ENCODE results near the gene PLXNA4. TPM values are rescaled to one million over a fixed set of nuclear protein-coding genes. Genes with fewer than 3 reads are reported as not detected.

PLXNA4 gene
- polyA plus RNA-seq, 2 donors, result 0.44 to 0.55 TPM

DNA sequence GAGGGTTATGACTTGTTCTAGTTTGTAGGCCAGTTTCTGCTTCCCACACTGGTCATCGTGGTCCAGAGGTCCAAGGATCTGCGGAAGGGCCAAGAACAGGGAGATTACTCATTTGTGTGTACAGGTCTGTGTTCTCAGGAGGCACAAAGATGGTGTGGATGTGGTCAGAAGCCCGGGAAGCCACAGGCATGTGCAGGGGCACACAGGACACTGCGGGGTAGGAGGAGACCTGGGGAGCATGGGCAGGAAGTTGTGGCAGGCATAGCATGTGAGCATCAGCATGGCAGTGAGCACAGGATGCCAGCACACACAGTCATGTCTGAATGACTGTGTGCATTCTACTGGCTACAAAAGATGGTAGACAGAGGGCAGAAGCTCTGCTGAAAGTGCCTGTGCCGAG is 445.8 kb downstream of the PLXNA4 start:
- peaks cover 0 to 3% of the 10 kb centered on the region in 2 donors for H3K36me3 ChIP-seq (ENCODE audit: control insufficient read depth in 2 of 2, insufficient read depth in 2 of 2, low read length in 1 of 2)
- H3K27ac ChIP-seq (ENCODE audit: low read depth in 2 of 2, low read length in 1 of 2), result no peak overlapping the region
- 64 to 84% methylated on average over 5 of the region's 5 CpGs for WGBS, 2 donors
- H3K27me3 ChIP-seq (ENCODE audit: control insufficient read depth in 1 of 2, insufficient read depth in 2 of 2, low read length in 2 of 2), result no peaks in the 10 kb centered on the region
- H3K4me1 ChIP-seq (ENCODE audit: control insufficient read depth in 2 of 2, insufficient read depth in 2 of 2, low read length in 1 of 2), result no peaks in the 10 kb centered on the region
- H3K4me3 ChIP-seq (ENCODE audit: low read depth in 1 of 2, low read length in 2 of 2), result no peak overlapping the region
- no peaks in the 10 kb centered on the region for H3K9me3 ChIP-seq (ENCODE audit: control insufficient read depth in 2 of 2, insufficient read depth in 1 of 2, low read depth in 1 of 2, low read length in 1 of 2)

DNA sequence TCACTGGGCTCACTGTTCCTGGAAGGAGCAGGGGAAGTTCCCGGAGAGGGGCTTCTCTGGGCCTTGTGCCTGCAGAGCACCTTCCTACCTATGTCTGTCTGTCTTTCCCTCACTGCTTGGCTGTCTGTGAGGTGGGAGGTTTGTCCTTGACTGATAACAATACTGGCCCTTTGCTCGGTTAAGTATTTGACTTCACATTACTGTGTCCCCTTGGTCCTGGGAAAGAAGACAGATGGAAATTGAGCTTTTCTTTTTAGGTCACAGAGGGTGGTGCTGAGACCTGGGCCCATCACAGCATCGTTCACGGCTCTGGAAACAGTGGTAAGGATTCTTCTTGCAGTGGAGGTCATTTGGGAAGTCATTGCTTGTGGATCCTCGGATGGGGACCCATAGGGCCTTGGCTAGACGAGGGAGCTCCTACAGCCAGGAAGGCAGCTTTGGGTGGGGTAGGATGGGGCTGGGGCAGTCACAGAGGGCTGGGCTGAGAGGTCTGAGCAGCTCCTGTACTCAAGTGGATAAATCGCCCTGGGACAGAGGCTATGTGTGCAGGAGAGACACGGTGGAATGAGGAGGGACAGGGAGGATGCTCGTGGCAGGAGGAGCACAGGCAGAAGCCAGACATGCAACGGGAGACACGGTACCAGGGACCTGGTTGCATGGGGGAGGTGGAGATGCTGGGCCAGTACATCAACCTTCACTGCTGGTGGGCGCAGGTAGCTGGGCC is 450.2 kb downstream of the PLXNA4 start:
- Histone ChIP-seq H3K4me1 (ENCODE audit: control insufficient read depth in 2 of 2, insufficient read depth in 2 of 2, low read length in 1 of 2) (no peaks in the 10 kb centered on the region), H3K4me3 (ENCODE audit: low read depth in 1 of 2, low read length in 2 of 2) (no peak overlapping the region), H3K36me3 (ENCODE audit: control insufficient read depth in 2 of 2, insufficient read depth in 2 of 2, low read length in 1 of 2) (peaks cover 0 to 3% of the 10 kb centered on the region in 2 donors), H3K27me3 (ENCODE audit: control insufficient read depth in 1 of 2, insufficient read depth in 2 of 2, low read length in 2 of 2) (no peaks in the 10 kb centered on the region), H3K9me3 (ENCODE audit: control insufficient read depth in 2 of 2, insufficient read depth in 1 of 2, low read depth in 1 of 2, low read length in 1 of 2) (no peaks in the 10 kb centered on the region), H3K27ac (ENCODE audit: low read depth in 2 of 2, low read length in 1 of 2) (no peak overlapping the region)
- 86 to 87% methylated on average over 12 of the region's 12 CpGs for WGBS, 2 donors

DNA sequence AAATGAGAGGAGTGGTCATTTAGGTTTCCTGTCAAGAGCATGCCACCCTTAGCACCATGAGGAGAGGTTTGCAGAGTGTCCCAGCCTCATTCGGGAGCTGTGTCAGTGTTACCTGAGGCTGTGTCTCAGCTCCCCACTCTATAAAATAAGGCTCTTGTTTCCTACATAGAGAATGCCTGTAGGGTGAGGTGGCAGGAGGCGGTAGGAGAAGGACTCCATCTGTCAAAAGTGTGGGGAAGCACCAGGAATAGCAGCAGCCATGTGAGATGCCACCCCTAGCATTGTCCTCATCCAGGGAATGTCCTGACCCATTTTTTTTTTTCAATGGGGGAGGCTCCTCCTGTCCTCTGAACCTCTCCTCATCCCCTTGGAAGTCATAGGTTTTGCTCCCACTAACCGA is 451.2 kb downstream of the PLXNA4 start:
- WGBS, 2 donors, result 76 to 77% methylated on average over 3 of the region's 3 CpGs
- H3K36me3 ChIP-seq (ENCODE audit: control insufficient read depth in 2 of 2, insufficient read depth in 2 of 2, low read length in 1 of 2), result peaks cover 0 to 2% of the 10 kb centered on the region in 2 donors
- H3K9me3 ChIP-seq (ENCODE audit: control insufficient read depth in 2 of 2, insufficient read depth in 1 of 2, low read depth in 1 of 2, low read length in 1 of 2), result no peaks in the 10 kb centered on the region
- H3K27ac ChIP-seq (ENCODE audit: low read depth in 2 of 2, low read length in 1 of 2), result no peak overlapping the region
- no peaks in the 10 kb centered on the region for H3K4me1 ChIP-seq (ENCODE audit: control insufficient read depth in 2 of 2, insufficient read depth in 2 of 2, low read length in 1 of 2)
- H3K27me3 ChIP-seq (ENCODE audit: control insufficient read depth in 1 of 2, insufficient read depth in 2 of 2, low read length in 2 of 2), result no peaks in the 10 kb centered on the region
- H3K4me3 ChIP-seq (ENCODE audit: low read depth in 1 of 2, low read length in 2 of 2), result no peak overlapping the region

DNA sequence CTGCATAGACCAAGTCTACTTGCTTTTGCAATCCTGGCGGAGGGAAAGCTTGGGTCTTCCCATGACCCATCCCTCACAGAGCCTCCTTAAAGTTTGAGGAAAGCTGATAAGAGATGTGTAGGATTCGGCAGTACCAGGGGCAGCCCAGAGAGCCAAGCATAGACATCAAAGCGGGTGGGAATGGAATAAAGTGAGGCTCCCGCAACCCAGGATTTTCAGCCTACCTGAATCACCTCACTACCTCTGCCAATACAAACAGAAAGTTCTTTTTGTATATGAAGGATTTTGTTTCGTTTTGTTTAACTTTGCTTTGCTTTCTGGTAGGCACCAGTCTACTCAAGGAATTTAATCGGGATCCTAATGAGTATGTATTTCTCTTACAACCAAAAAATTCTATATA is 451.7 kb downstream of the PLXNA4 start:
- H3K4me3 ChIP-seq (ENCODE audit: low read depth in 1 of 2, low read length in 2 of 2), result no peak overlapping the region
- H3K9me3 ChIP-seq (ENCODE audit: control insufficient read depth in 2 of 2, insufficient read depth in 1 of 2, low read depth in 1 of 2, low read length in 1 of 2), result no peaks in the 10 kb centered on the region
- no peak overlapping the region for H3K27ac ChIP-seq (ENCODE audit: low read depth in 2 of 2, low read length in 1 of 2)
- H3K27me3 ChIP-seq (ENCODE audit: control insufficient read depth in 1 of 2, insufficient read depth in 2 of 2, low read length in 2 of 2), result no peaks in the 10 kb centered on the region
- 51 to 69% methylated on average over 6 of the region's 6 CpGs for WGBS, 2 donors
- no peaks in the 10 kb centered on the region for H3K4me1 ChIP-seq (ENCODE audit: control insufficient read depth in 2 of 2, insufficient read depth in 2 of 2, low read length in 1 of 2)
- H3K36me3 ChIP-seq (ENCODE audit: control insufficient read depth in 2 of 2, insufficient read depth in 2 of 2, low read length in 1 of 2), result no peaks in the 10 kb centered on the region

DNA sequence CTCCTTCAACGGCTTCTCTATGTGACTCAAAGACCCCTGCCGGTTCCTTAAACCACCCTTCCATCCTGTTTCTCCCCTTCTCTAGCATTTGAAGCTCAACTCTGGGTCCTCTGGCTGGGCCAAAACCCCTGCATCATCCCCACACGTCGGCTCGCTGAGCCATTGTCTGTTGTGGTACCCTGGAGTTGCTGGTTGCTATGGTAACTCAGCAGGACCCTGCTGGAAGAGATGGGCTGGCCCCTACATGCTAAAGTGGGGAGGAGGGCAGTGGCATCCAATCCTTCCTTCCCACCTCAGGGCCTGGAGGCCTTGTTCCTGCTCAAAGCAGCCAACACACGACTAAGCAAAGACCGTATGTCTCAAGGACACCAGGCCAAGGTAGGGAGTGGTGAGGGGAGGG is 452.5 kb downstream of the PLXNA4 start:
- Histone ChIP-seq H3K4me1 (ENCODE audit: control insufficient read depth in 2 of 2, insufficient read depth in 2 of 2, low read length in 1 of 2) (no peaks in the 10 kb centered on the region), H3K36me3 (ENCODE audit: control insufficient read depth in 2 of 2, insufficient read depth in 2 of 2, low read length in 1 of 2) (no peaks in the 10 kb centered on the region), H3K27me3 (ENCODE audit: control insufficient read depth in 1 of 2, insufficient read depth in 2 of 2, low read length in 2 of 2) (no peaks in the 10 kb centered on the region), H3K4me3 (ENCODE audit: low read depth in 1 of 2, low read length in 2 of 2) (no peak overlapping the region), H3K27ac (ENCODE audit: low read depth in 2 of 2, low read length in 1 of 2) (no peak overlapping the region), H3K9me3 (ENCODE audit: control insufficient read depth in 2 of 2, insufficient read depth in 1 of 2, low read depth in 1 of 2, low read length in 1 of 2) (no peaks in the 10 kb centered on the region)
- 62 to 68% methylated on average over 7 of the region's 7 CpGs for WGBS, 2 donors

DNA sequence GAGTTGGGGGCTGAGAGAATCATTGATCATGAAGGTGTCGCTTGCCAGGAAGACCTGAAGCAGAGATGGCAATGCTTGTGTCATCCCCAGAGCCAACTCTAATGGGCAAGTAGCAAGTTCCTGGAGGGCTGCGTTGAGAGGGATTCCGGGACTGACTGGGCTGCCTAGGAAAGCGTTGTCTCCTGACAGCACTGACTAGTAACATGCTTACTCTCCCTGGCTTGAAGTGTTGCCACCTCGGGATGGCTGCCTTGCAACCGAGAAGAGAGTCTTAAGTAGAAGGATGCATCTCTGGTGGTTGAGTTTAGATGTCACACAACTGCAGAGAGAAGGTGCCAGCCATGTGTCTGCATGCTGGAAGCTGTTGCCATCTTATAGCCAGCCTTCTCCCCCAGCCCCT is 453.4 kb downstream of the PLXNA4 start:
- Histone ChIP-seq H3K9me3 (ENCODE audit: control insufficient read depth in 2 of 2, insufficient read depth in 1 of 2, low read depth in 1 of 2, low read length in 1 of 2) (no peaks in the 10 kb centered on the region), H3K4me3 (ENCODE audit: low read depth in 1 of 2, low read length in 2 of 2) (no peak overlapping the region), H3K36me3 (ENCODE audit: control insufficient read depth in 2 of 2, insufficient read depth in 2 of 2, low read length in 1 of 2) (no peaks in the 10 kb centered on the region), H3K4me1 (ENCODE audit: control insufficient read depth in 2 of 2, insufficient read depth in 2 of 2, low read length in 1 of 2) (no peaks in the 10 kb centered on the region), H3K27ac (ENCODE audit: low read depth in 2 of 2, low read length in 1 of 2) (no peak overlapping the region), H3K27me3 (ENCODE audit: control insufficient read depth in 1 of 2, insufficient read depth in 2 of 2, low read length in 2 of 2) (no peaks in the 10 kb centered on the region)
- WGBS, 2 donors, result 75 to 85% methylated on average over 6 of the region's 6 CpGs

DNA sequence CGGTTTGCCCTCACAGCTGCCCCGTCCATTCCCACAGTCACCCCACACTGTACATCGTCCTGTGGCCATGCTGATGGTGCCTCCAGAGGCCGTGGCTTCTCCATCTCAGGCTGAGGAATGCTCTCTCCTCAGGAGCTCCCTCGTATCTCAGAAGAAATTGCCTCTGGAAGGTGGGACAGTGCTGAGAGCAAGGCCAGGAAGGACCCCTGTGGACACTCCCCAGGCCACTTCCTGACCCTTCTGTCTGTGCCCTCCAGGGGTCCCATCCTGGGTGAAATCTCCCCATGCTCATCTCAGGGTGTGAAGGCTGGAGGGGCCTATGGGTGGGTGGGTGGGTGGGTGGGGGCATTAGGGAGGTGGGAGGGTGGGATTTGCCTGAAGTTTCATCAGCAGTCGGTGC is 454.3 kb downstream of the PLXNA4 start:
- Histone ChIP-seq H3K36me3 (ENCODE audit: control insufficient read depth in 2 of 2, insufficient read depth in 2 of 2, low read length in 1 of 2) (no peaks in the 10 kb centered on the region), H3K27me3 (ENCODE audit: control insufficient read depth in 1 of 2, insufficient read depth in 2 of 2, low read length in 2 of 2) (no peaks in the 10 kb centered on the region), H3K4me3 (ENCODE audit: low read depth in 1 of 2, low read length in 2 of 2) (no peak overlapping the region), H3K9me3 (ENCODE audit: control insufficient read depth in 2 of 2, insufficient read depth in 1 of 2, low read depth in 1 of 2, low read length in 1 of 2) (no peaks in the 10 kb centered on the region), H3K4me1 (ENCODE audit: control insufficient read depth in 2 of 2, insufficient read depth in 2 of 2, low read length in 1 of 2) (no peaks in the 10 kb centered on the region), H3K27ac (ENCODE audit: low read depth in 2 of 2, low read length in 1 of 2) (no peak overlapping the region)
- WGBS, 2 donors, result 78 to 80% methylated on average over 6 of the region's 6 CpGs

DNA sequence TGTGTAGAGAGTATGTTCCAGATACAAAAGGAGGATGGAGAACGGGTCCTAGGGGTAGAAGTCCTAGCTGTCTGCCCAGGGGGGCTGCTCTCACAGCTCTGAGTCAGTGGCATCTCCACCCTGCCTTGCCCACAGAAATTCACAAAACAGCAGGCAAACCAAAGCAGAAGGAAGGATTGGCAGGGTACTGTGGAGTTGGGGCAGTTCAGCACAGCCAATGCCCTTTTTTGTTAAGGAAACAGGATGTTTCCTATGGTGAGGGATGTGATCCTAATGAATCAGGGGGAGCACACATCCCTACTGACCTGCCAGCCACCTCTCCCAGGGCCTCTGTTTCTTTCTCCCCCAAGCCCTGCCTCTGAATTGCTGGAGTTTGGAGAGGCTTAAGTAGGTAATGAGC is 457.6 kb downstream of the PLXNA4 start:
- 85 to 93% methylated on average over 1 of the region's 1 CpG for WGBS, 2 donors
- no peaks in the 10 kb centered on the region for H3K27me3 ChIP-seq (ENCODE audit: control insufficient read depth in 1 of 2, insufficient read depth in 2 of 2, low read length in 2 of 2)
- H3K27ac ChIP-seq (ENCODE audit: low read depth in 2 of 2, low read length in 1 of 2), result no peak overlapping the region
- no peaks in the 10 kb centered on the region for H3K36me3 ChIP-seq (ENCODE audit: control insufficient read depth in 2 of 2, insufficient read depth in 2 of 2, low read length in 1 of 2)
- H3K4me1 ChIP-seq (ENCODE audit: control insufficient read depth in 2 of 2, insufficient read depth in 2 of 2, low read length in 1 of 2), result no peaks in the 10 kb centered on the region
- H3K4me3 ChIP-seq (ENCODE audit: low read depth in 1 of 2, low read length in 2 of 2), result no peak overlapping the region
- H3K9me3 ChIP-seq (ENCODE audit: control insufficient read depth in 2 of 2, insufficient read depth in 1 of 2, low read depth in 1 of 2, low read length in 1 of 2), result no peaks in the 10 kb centered on the region

DNA sequence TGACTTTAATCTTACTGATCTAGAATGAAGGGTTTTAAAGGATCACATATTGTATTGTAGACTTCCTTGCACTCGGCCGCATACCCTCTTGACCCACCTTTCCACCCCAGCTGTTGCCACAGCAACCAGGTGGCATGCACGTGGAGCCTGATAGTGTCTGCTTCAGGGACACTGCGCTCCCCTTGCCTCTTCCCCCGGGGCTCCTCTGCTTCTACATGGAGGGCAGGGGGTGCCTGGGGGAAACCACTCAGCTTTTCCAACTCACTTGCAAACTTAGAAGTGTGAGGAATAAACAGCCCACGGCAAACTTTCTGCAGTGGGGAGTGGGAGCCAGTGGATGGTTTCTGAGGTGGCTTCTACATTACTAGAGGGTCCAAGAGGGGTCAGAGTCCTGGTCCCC is 458.6 kb downstream of the PLXNA4 start:
- Histone ChIP-seq H3K27ac (ENCODE audit: low read depth in 2 of 2, low read length in 1 of 2) (no peak overlapping the region), H3K27me3 (ENCODE audit: control insufficient read depth in 1 of 2, insufficient read depth in 2 of 2, low read length in 2 of 2) (no peaks in the 10 kb centered on the region), H3K9me3 (ENCODE audit: control insufficient read depth in 2 of 2, insufficient read depth in 1 of 2, low read depth in 1 of 2, low read length in 1 of 2) (no peaks in the 10 kb centered on the region), H3K4me3 (ENCODE audit: low read depth in 1 of 2, low read length in 2 of 2) (no peak overlapping the region), H3K4me1 (ENCODE audit: control insufficient read depth in 2 of 2, insufficient read depth in 2 of 2, low read length in 1 of 2) (no peaks in the 10 kb centered on the region), H3K36me3 (ENCODE audit: control insufficient read depth in 2 of 2, insufficient read depth in 2 of 2, low read length in 1 of 2) (no peaks in the 10 kb centered on the region)
- WGBS, 2 donors, result 53 to 70% methylated on average over 6 of the region's 6 CpGs

DNA sequence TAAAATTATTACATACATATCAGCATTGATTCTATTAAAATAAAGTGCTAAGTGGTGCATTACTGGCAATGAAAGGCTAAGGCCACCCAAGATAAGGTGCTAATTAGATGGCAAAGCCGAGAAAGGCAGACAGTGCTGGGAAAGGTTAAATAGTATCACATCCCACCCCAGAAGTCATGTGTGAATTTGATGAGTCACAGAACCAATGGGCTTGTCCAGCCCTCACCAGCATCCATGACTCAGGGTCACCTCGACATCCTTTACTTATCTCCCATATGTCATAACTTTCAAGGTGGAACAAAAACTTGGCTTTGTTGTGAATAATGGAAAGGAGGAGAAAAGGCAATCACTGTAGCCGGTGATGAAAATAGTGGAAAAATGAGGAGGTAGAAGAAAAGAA is 459.1 kb downstream of the PLXNA4 start:
- Histone ChIP-seq H3K36me3 (ENCODE audit: control insufficient read depth in 2 of 2, insufficient read depth in 2 of 2, low read length in 1 of 2) (no peaks in the 10 kb centered on the region), H3K4me3 (ENCODE audit: low read depth in 1 of 2, low read length in 2 of 2) (no peak overlapping the region), H3K27me3 (ENCODE audit: control insufficient read depth in 1 of 2, insufficient read depth in 2 of 2, low read length in 2 of 2) (no peaks in the 10 kb centered on the region), H3K4me1 (ENCODE audit: control insufficient read depth in 2 of 2, insufficient read depth in 2 of 2, low read length in 1 of 2) (no peaks in the 10 kb centered on the region), H3K9me3 (ENCODE audit: control insufficient read depth in 2 of 2, insufficient read depth in 1 of 2, low read depth in 1 of 2, low read length in 1 of 2) (no peaks in the 10 kb centered on the region), H3K27ac (ENCODE audit: low read depth in 2 of 2, low read length in 1 of 2) (no peak overlapping the region)
- WGBS, 2 donors, result 66 to 72% methylated on average over 3 of the region's 3 CpGs

Data from esophagus (tissue), 2 donors.